Effector memory CD4-positive, alpha-beta T cell (primary cell): ENCODE results near the gene HLA-DQB1.
"Not testable (repeated sequence)": the region's sequence is repeated elsewhere in the genome, so short reads cannot be mapped to it uniquely, and the experiment has no call there.

Experiments used
- DNase-seq, 3 donors: peaks; one replicate each; pipeline ENCODE4 v3.0.0-alpha.2; 2020
- H3K27ac ChIP-seq: 2 replicates; pipeline ENCODE4 v1.7.0; 2013; ENCODE audit warnings: mild to moderate bottlenecking, low read length, moderate library complexity; ENCODE audit not compliant: insufficient read depth, poor library complexity, severe bottlenecking
- H3K27me3 ChIP-seq: replicated peaks from 2 replicates; pipeline ENCODE4 v1.7.0; 2013; ENCODE audit warnings: mild to moderate bottlenecking, low read length; ENCODE audit not compliant: insufficient read depth, control insufficient read depth, poor library complexity, severe bottlenecking
- H3K36me3 ChIP-seq: 2 replicates; pipeline ENCODE4 v1.7.0; 2013; ENCODE audit warnings: mild to moderate bottlenecking, low read length, moderate library complexity; ENCODE audit not compliant: control insufficient read depth, insufficient read depth
- H3K4me1 ChIP-seq: 2 replicates; pipeline ENCODE4 v1.7.0; 2013; ENCODE audit warnings: low read length, mild to moderate bottlenecking; ENCODE audit not compliant: control insufficient read depth, insufficient read depth, poor library complexity, severe bottlenecking
- H3K4me3 ChIP-seq: 2 replicates; pipeline ENCODE4 v1.7.0; 2013; ENCODE audit warnings: low read length, low read depth, mild to moderate bottlenecking; ENCODE audit not compliant: insufficient read depth, poor library complexity, severe bottlenecking
- H3K9me3 ChIP-seq: 2 replicates; pipeline ENCODE4 v1.7.0; 2013; ENCODE audit warnings: mild to moderate bottlenecking, low read length, moderate library complexity; ENCODE audit not compliant: control insufficient read depth

HLA-DQB1 gene

GRCh38 chr6:32643904-32644303 lies 22.6 kb downstream of the HLA-DQB1 start:
- Histone ChIP-seq H3K4me1 (no peaks in the 10 kb centered on the region), H3K36me3 (no peaks in the 10 kb centered on the region), H3K9me3 (no peaks in the 10 kb centered on the region), H3K27me3 (no peaks in the 10 kb centered on the region), H3K27ac (no peak overlapping the region), H3K4me3 (no peak overlapping the region)
- no peak for DNase-seq

- Histone ChIP-seq H3K36me3 (no peaks in the 10 kb centered on the region), H3K4me1 (no peaks in the 10 kb centered on the region), H3K4me3 (no peak overlapping the region), H3K9me3 (no peaks in the 10 kb centered on the region), H3K27ac (no peak overlapping the region), H3K27me3 (no peaks in the 10 kb centered on the region)
- no peak for DNase-seq
Measured at GRCh38 chr6:32642720-32643106, 23.7 kb downstream of the HLA-DQB1 start.

GRCh38 chr6:32641785-32642719 lies 24.4 kb downstream of the HLA-DQB1 start:
- H3K9me3 ChIP-seq, DNase-seq, H3K27me3 ChIP-seq, H3K4me3 ChIP-seq, H3K4me1 ChIP-seq, H3K36me3 ChIP-seq, H3K27ac ChIP-seq: not testable (repeated sequence)

GRCh38 chr6:32641122-32641521 lies 25.3 kb downstream of the HLA-DQB1 start:
- H3K4me3 ChIP-seq, result no peak overlapping the region
- DNase-seq, result no peak

GRCh38 chr6:32639440-32640394 lies 26.7 kb downstream of the HLA-DQB1 start:
- DNase-seq, result no peak
- no peak overlapping the region for H3K4me3 ChIP-seq
- H3K36me3 ChIP-seq, result no peaks in the 10 kb centered on the region
- H3K27me3 ChIP-seq, result no peaks in the 10 kb centered on the region
- H3K4me1 ChIP-seq, result no peaks in the 10 kb centered on the region
- no peaks in the 10 kb centered on the region for H3K9me3 ChIP-seq
- no peak overlapping the region for H3K27ac ChIP-seq

More at GRCh38 chr6:32641122-32641521, 25.3 kb downstream of the HLA-DQB1 start:
- Histone ChIP-seq H3K27me3 (no peaks in the 10 kb centered on the region), H3K4me1 (no peaks in the 10 kb centered on the region), H3K9me3 (no peaks in the 10 kb centered on the region), H3K36me3 (no peaks in the 10 kb centered on the region), H3K27ac (no peak overlapping the region)

GRCh38 chr6:32638532-32639219 lies 27.8 kb downstream of the HLA-DQB1 start:
- H3K4me1 ChIP-seq, result no peaks in the 10 kb centered on the region
- no peak overlapping the region for H3K27ac ChIP-seq
- no peaks in the 10 kb centered on the region for H3K36me3 ChIP-seq
- H3K27me3 ChIP-seq, result no peaks in the 10 kb centered on the region
- H3K4me3 ChIP-seq, result no peak overlapping the region
- no peak for DNase-seq
- H3K9me3 ChIP-seq, result no peaks in the 10 kb centered on the region

- Histone ChIP-seq H3K27me3 (no peaks in the 10 kb centered on the region), H3K9me3 (no peaks in the 10 kb centered on the region), H3K4me3 (no peak overlapping the region), H3K4me1 (no peaks in the 10 kb centered on the region), H3K27ac (no peak overlapping the region), H3K36me3 (no peaks in the 10 kb centered on the region)
- no peak for DNase-seq
Measured at GRCh38 chr6:32637883-32638282, 28.6 kb downstream of the HLA-DQB1 start.

- Histone ChIP-seq H3K4me3 (no peak within 1 kb of the TSS), H3K27ac (no peak within 1 kb of the TSS), H3K4me1 (no peaks in the 10 kb centered on the region), H3K36me3 (no peaks in the 10 kb centered on the region), H3K27me3 (no peaks in the 10 kb centered on the region), H3K9me3 (no peaks in the 10 kb centered on the region)
- no peak for DNase-seq
Measured at GRCh38 chr6:32637219-32637880, 29.1 kb downstream of the HLA-DQB1 start, which contains the start of gene HLA-DQA1. Gene HLA-DQA1 (plus strand): TSS chr6:32637406. CDS start chr6:32637459, 53 bp downstream.

GRCh38 chr6:32635526-32636123 lies 30.8 kb downstream of the HLA-DQB1 start:
- no peaks in the 10 kb centered on the region for H3K27me3 ChIP-seq
- no peak for DNase-seq
- H3K4me1 ChIP-seq, result no peaks in the 10 kb centered on the region
- no peaks in the 10 kb centered on the region for H3K9me3 ChIP-seq
- H3K27ac ChIP-seq, result no peak overlapping the region
- H3K36me3 ChIP-seq, result no peaks in the 10 kb centered on the region
- H3K4me3 ChIP-seq, result no peak overlapping the region
